Activated CD8-positive, alpha-beta memory T cell treated with anti-CD3 and anti-CD28 coated beads, Interleukin-2, amount 10 ng/mL, durations not matched to agents 7 days and 5 days (primary cell): ENCODE data around the gene ESR2. TPM values are rescaled to one million over a fixed set of nuclear protein-coding genes. Genes with fewer than 3 reads are reported as not detected.
"Not testable (repeated sequence)": the region's sequence is repeated elsewhere in the genome, so short reads cannot be mapped to it uniquely, and the experiment has no call there.

ENCODE experiments used
- ATAC-seq: fragments of 150-1000 bp; cut with Tn5 transposase; one replicate; pipeline ENCODE4 v1.10.0; 2021; ENCODE audit warnings: moderate library complexity
- CTCF ChIA-PET: fragments of 350-600 bp; sonication (Branson Sonifier 250); formaldehyde crosslinking; loops from one replicate; lab custom pipeline; 2021; ENCODE audit warnings: antibody characterized with exemption; lab: Charles Lee
- DNase-seq: peaks from one replicate; pipeline ENCODE4 v3.0.0-alpha.2; 2020
- H3K27ac Mint-ChIP-seq: one replicate; pipeline ENCODE4 v1.8.0; 2021; ENCODE audit warnings: mild to moderate bottlenecking, mixed read lengths
- H3K27me3 Mint-ChIP-seq: one replicate; pipeline ENCODE4 v1.8.0; 2021; ENCODE audit warnings: mixed read lengths
- H3K36me3 Mint-ChIP-seq: one replicate; pipeline ENCODE4 v1.8.0; 2021; ENCODE audit warnings: mild to moderate bottlenecking, mixed read lengths
- H3K4me1 Mint-ChIP-seq: one replicate; pipeline ENCODE4 v1.8.0; 2021; ENCODE audit warnings: mixed read lengths
- H3K4me3 Mint-ChIP-seq: one replicate; pipeline ENCODE4 v1.8.0; 2021; ENCODE audit warnings: mild to moderate bottlenecking, moderate library complexity, mixed read lengths
- H3K9me3 Mint-ChIP-seq: one replicate; pipeline ENCODE4 v1.8.0; 2022; ENCODE audit warnings: low read depth, mixed read lengths
- total RNA-seq, 2 experiments: library from RNA; stranded (reverse); gene quantifications; one replicate each; pipeline ENCODE4 v1.2.3, GENCODE V29; 2021

Gene ESR2
- total RNA-seq, 2 experiments from 2014 or later = 0.15 to 0.49 TPM

GRCh38 chr14:64182908-64183307 is 111.3 kb downstream of the ESR2 start:
- not testable (repeated sequence) for H3K27me3 Mint-ChIP-seq, H3K4me3 Mint-ChIP-seq, DNase-seq, H3K4me1 Mint-ChIP-seq, H3K27ac Mint-ChIP-seq, H3K9me3 Mint-ChIP-seq, ATAC-seq
- H3K36me3 Mint-ChIP-seq = peaks cover 51% of the 10 kb centered on the region
- CTCF ChIA-PET = interaction anchor here (1.6 kb wide), 1 partner anchor 112 kb away, joined by 5 read pairs; the partner anchor contains the start of gene ESR2

GRCh38 chr14:64178814-64179213 is 115.4 kb downstream of the ESR2 start:
- Mint-ChIP-seq H3K36me3 (peaks cover 45% of the 10 kb centered on the region), H3K27ac (no peak overlapping the region), H3K4me1 (no peaks in the 10 kb centered on the region), H3K9me3 (no peaks in the 10 kb centered on the region), H3K4me3 (no peak overlapping the region), H3K27me3 (no peaks in the 10 kb centered on the region)
- ATAC-seq = no peak
- DNase-seq = no peak
- CTCF ChIA-PET = no interaction called here

DNA sequence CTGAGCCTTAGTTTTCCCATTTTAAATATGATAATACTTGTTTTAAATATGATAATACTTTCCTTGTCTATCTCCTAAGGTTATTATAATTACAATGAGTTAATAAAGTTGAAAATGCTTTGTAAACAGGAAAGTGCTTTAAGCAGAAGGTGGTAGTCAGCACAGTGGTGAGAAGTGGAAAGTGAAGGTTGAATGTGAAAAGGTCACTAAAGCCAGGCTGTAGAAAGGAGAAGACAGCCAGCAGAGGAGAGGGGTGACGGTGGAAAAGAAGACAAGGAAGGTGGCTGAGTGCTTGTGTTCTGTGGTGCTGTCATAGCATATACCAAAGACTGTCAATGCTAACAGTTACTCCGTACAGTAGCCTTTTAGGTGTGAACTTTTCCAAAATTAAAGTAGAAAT is 117.8 kb downstream of the ESR2 start:
- DNase-seq (no peak), ATAC-seq (no peak)
- H3K4me1 Mint-ChIP-seq = no peaks in the 10 kb centered on the region
- H3K27ac Mint-ChIP-seq = no peak overlapping the region
- no peaks in the 10 kb centered on the region for H3K9me3 Mint-ChIP-seq
- H3K4me3 Mint-ChIP-seq = no peak overlapping the region
- CTCF ChIA-PET = no interaction called here
- H3K27me3 Mint-ChIP-seq = no peaks in the 10 kb centered on the region
- H3K36me3 Mint-ChIP-seq = peaks cover 35% of the 10 kb centered on the region

DNA sequence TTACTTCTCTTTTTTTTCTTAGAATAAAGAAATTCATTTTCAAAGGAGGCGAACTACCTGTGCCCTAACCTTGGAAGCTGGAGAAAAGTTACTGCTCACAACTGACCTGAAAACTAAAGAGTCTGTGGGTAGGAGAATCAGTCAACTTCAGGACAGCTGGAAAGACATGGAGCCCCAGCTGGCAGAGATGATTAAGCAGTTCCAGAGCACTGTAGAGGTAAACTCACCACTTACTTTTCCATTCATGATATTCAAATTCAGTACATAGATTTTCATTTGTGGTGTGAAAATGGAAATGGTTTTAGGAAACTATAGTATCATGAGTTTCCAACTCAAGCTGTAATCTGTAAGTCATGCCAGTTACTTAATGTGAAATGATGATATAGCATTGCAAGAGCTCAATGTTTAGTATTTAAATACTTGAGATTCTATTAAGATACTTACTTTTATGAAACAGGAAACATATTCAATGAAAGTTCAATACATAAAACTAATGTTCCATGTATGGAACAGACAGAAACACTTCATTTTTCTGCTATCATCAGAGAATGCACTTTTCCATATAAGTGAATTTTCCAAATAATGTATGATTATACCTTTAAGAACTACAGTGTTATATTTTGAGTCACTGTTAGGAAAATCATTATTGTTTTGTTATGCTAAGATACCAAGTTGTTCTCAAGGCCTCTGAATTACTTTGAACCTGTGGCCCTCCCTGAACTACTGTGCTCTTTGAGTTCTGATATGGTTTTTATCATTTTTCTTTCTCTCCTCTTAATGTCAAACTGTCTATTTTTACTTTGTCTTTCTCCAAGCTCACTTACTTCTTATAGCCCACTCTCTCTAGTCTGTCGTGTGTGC is 119.0 kb downstream of the ESR2 start:
- DNase-seq = no peak
- H3K27ac Mint-ChIP-seq = no peak overlapping the region

GRCh38 chr14:64170181-64170580 is 124.0 kb downstream of the ESR2 start:
- ATAC-seq = no peak

More for the DNA sequence above, 119.0 kb downstream of the ESR2 start:
- ATAC-seq = no peak
- Mint-ChIP-seq H3K4me3 (no peak overlapping the region), H3K27me3 (no peaks in the 10 kb centered on the region), H3K4me1 (no peaks in the 10 kb centered on the region), H3K36me3 (peaks cover 36% of the 10 kb centered on the region), H3K9me3 (no peaks in the 10 kb centered on the region)
- CTCF ChIA-PET = no interaction called here

GRCh38 chr14:64159588-64159987 is 134.6 kb downstream of the ESR2 start:
- Mint-ChIP-seq H3K27me3 (no peaks in the 10 kb centered on the region), H3K27ac (no peak overlapping the region), H3K36me3 (peaks cover 28% of the 10 kb centered on the region), H3K4me3 (no peak overlapping the region), H3K9me3 (no peaks in the 10 kb centered on the region), H3K4me1 (no peaks in the 10 kb centered on the region)
- CTCF ChIA-PET = no interaction called here
- DNase-seq (no peak), ATAC-seq (no peak)

More at GRCh38 chr14:64170181-64170580, 124.0 kb downstream of the ESR2 start:
- no peak overlapping the region for H3K27ac Mint-ChIP-seq
- H3K27me3 Mint-ChIP-seq = no peaks in the 10 kb centered on the region
- no peaks in the 10 kb centered on the region for H3K9me3 Mint-ChIP-seq
- DNase-seq = no peak
- H3K4me3 Mint-ChIP-seq = no peak overlapping the region
- no peaks in the 10 kb centered on the region for H3K4me1 Mint-ChIP-seq
- CTCF ChIA-PET = no interaction called here
- H3K36me3 Mint-ChIP-seq = peaks cover 21% of the 10 kb centered on the region

DNA sequence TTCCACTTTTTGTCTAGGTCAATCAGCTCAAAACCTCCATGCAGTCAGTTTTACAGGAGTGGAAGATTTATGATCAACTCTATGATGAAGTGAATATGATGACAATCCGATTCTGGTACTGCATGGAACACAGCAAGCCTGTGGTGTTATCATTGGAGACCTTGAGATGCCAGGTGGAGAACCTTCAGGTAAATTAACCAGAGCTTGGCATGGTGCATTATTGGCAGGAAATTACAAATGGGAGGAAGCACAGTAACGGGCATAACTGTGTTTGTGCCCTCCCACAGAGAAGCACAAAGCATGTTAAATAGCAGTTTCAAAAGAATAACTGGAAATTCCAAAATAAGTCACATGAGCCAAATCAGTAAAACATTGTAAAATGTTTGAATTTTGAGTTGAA is 135.6 kb downstream of the ESR2 start:
- Mint-ChIP-seq H3K4me1 (no peaks in the 10 kb centered on the region), H3K27me3 (no peaks in the 10 kb centered on the region), H3K9me3 (no peaks in the 10 kb centered on the region), H3K27ac (no peak overlapping the region), H3K36me3 (peaks cover 30% of the 10 kb centered on the region), H3K4me3 (no peak overlapping the region)
- ATAC-seq (no peak), DNase-seq (no peak)
- CTCF ChIA-PET = no interaction called here

GRCh38 chr14:64149921-64150320 is 144.2 kb downstream of the ESR2 start:
- H3K9me3 Mint-ChIP-seq = no peaks in the 10 kb centered on the region
- H3K4me3 Mint-ChIP-seq = no peak overlapping the region
- DNase-seq (no peak), ATAC-seq (no peak)
- peaks cover 17% of the 10 kb centered on the region for H3K36me3 Mint-ChIP-seq
- CTCF ChIA-PET = interaction anchor here (0.7 kb wide), 1 partner anchor 241 kb away, joined by 3 read pairs; no protein-coding TSS in a partner anchor
- H3K27me3 Mint-ChIP-seq = no peaks in the 10 kb centered on the region
- no peaks in the 10 kb centered on the region for H3K4me1 Mint-ChIP-seq
- no peak overlapping the region for H3K27ac Mint-ChIP-seq

DNA sequence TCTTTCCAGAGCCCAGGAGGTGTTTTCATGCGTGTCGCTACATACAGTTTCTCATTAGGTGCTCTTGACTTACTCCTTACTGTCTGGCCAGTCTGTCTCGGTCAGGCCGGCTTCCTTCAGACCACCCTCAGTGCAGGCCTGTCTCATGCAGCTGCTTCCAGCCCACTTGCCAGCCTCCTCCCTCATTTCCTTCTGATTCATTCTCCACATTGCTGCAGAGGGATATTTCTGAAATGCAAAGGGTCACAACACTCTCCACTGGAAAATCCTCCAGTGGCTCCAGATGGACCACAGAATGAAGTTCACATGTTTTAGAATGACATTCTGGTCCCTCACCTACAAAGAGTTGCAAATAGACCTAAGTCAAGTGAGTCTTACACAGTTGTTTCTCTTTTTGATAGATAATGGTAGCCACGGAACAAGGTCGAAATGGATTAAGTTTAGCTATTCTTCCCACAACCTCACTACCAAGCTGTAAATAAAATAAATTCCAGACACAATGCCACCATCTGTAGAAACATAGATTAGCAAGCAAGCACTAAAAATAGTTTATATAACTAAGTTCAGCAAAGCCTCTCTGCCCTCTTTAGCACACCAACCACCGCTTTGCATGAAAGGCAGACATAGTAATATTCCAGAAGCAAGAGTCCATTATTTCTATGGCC is 146.9 kb downstream of the ESR2 start:
- no peak for DNase-seq
- H3K27me3 Mint-ChIP-seq = no peaks in the 10 kb centered on the region
- peaks cover 10% of the 10 kb centered on the region for H3K36me3 Mint-ChIP-seq
- ATAC-seq = no peak
- H3K4me3 Mint-ChIP-seq = no peak overlapping the region
- CTCF ChIA-PET = no interaction called here
- no peaks in the 10 kb centered on the region for H3K4me1 Mint-ChIP-seq
- no peak overlapping the region for H3K27ac Mint-ChIP-seq
- H3K9me3 Mint-ChIP-seq = no peaks in the 10 kb centered on the region

DNA sequence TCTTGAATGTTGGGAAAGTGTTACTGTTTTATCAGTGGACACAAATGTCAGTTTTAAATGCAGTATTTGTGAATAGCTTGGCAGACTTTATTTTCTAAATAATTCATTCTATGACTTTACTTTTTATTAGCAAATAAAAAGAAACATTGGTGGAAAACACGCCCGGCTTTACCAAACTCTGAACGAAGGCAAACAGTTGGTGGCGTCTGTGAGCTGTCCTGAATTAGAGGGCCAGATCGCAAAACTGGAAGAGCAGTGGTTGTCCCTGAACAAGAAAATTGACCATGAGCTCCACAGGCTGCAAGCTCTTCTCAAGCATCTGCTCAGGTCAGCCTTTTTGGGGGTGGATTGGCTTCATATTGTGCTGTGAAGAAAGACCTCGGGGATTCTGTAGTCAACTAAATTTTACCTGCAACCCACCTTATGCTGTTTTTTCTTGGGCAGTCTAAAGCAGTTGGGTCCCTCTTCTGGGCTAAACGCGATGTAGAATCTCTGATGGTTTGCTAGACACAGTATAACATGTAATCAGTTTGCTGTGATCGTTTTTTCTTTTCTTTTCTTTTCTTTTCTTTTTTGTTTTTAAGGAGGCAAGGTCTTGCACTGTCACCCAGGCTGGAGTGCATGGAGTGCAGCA is 156.4 kb downstream of the ESR2 start:
- Mint-ChIP-seq H3K27me3 (no peaks in the 10 kb centered on the region), H3K9me3 (no peaks in the 10 kb centered on the region), H3K36me3 (peaks cover 30% of the 10 kb centered on the region), H3K4me1 (no peaks in the 10 kb centered on the region), H3K4me3 (no peak overlapping the region), H3K27ac (no peak overlapping the region)
- CTCF ChIA-PET = interaction anchor here (1.1 to 1.8 kb wide), 3 partner anchors 17 to 157 kb away, joined by 3 to 6 read pairs (median 3); partner anchors contain the start of gene ESR2
- ATAC-seq = no peak
- DNase-seq = no peak

GRCh38 chr14:64126548-64126947 is 167.6 kb downstream of the ESR2 start:
- ATAC-seq = no peak
- DNase-seq = no peak
- CTCF ChIA-PET = no interaction called here
- H3K27me3 Mint-ChIP-seq = no peaks in the 10 kb centered on the region
- no peak overlapping the region for H3K4me3 Mint-ChIP-seq
- no peaks in the 10 kb centered on the region for H3K9me3 Mint-ChIP-seq
- H3K36me3 Mint-ChIP-seq = peaks cover 38% of the 10 kb centered on the region
- no peak overlapping the region for H3K27ac Mint-ChIP-seq
- H3K4me1 Mint-ChIP-seq = peaks cover 3% of the 10 kb centered on the region

GRCh38 chr14:64125270-64125669 is 168.9 kb downstream of the ESR2 start:
- H3K27me3 Mint-ChIP-seq = no peaks in the 10 kb centered on the region
- DNase-seq = no peak
- H3K4me3 Mint-ChIP-seq = no peak overlapping the region
- H3K9me3 Mint-ChIP-seq = no peaks in the 10 kb centered on the region
- H3K27ac Mint-ChIP-seq = no peak overlapping the region
- CTCF ChIA-PET = interaction anchor here (0.8 kb wide), 1 partner anchor 9 kb away, joined by 3 read pairs; no protein-coding TSS in a partner anchor
- H3K36me3 Mint-ChIP-seq = peaks cover 38% of the 10 kb centered on the region
- ATAC-seq = no peak
- H3K4me1 Mint-ChIP-seq = peaks cover 3% of the 10 kb centered on the region

GRCh38 chr14:64123241-64123822 is 170.8 kb downstream of the ESR2 start:
- CTCF ChIA-PET = no interaction called here
- DNase-seq (no peak), ATAC-seq (no peak)
- no peaks in the 10 kb centered on the region for H3K27me3 Mint-ChIP-seq
- no peak overlapping the region for H3K4me3 Mint-ChIP-seq
- H3K9me3 Mint-ChIP-seq = no peaks in the 10 kb centered on the region
- H3K4me1 Mint-ChIP-seq = peaks cover 4% of the 10 kb centered on the region
- peaks cover 45% of the 10 kb centered on the region for H3K36me3 Mint-ChIP-seq
- no peak overlapping the region for H3K27ac Mint-ChIP-seq
